ENCODE measurements around the gene ADGRG3. TPM values are rescaled to one million over a fixed set of nuclear protein-coding genes. Genes with fewer than 3 reads are reported as not detected.

Gene ADGRG3
- total and polyA plus RNA-seq, 2 experiments from 2014 or later = not detected

GRCh38 chr16:57672416-57672815 lies 4.3 kb downstream of the ADGRG3 start:
- Mint-ChIP-seq H3K27ac (no peak overlapping the region), H3K36me3 (ENCODE audit: low read depth) (no peaks in the 10 kb centered on the region), H3K27me3 (ENCODE audit: insufficient read depth, low read depth, poor library complexity) (peaks cover 7% of the 10 kb centered on the region), H3K9me3 (no peaks in the 10 kb centered on the region; the same call in none of the 3 replicates), H3K4me3 (no peak overlapping the region), H3K4me1 (peaks cover 18% of the 10 kb centered on the region)
- no peaks in the 10 kb centered on the region for H3K9me2 ChIP-seq (ENCODE audit: insufficient read depth)
- peaks cover 13% of the 10 kb centered on the region for H3K4me1 ChIP-seq (ENCODE audit: insufficient read depth)
- H3K4me3 ChIP-seq = no peak overlapping the region
- H3K79me2 ChIP-seq (replicated peaks; ENCODE audit: insufficient read depth) = no peaks in the 10 kb centered on the region
- TF ChIP-seq, protein P1, sequence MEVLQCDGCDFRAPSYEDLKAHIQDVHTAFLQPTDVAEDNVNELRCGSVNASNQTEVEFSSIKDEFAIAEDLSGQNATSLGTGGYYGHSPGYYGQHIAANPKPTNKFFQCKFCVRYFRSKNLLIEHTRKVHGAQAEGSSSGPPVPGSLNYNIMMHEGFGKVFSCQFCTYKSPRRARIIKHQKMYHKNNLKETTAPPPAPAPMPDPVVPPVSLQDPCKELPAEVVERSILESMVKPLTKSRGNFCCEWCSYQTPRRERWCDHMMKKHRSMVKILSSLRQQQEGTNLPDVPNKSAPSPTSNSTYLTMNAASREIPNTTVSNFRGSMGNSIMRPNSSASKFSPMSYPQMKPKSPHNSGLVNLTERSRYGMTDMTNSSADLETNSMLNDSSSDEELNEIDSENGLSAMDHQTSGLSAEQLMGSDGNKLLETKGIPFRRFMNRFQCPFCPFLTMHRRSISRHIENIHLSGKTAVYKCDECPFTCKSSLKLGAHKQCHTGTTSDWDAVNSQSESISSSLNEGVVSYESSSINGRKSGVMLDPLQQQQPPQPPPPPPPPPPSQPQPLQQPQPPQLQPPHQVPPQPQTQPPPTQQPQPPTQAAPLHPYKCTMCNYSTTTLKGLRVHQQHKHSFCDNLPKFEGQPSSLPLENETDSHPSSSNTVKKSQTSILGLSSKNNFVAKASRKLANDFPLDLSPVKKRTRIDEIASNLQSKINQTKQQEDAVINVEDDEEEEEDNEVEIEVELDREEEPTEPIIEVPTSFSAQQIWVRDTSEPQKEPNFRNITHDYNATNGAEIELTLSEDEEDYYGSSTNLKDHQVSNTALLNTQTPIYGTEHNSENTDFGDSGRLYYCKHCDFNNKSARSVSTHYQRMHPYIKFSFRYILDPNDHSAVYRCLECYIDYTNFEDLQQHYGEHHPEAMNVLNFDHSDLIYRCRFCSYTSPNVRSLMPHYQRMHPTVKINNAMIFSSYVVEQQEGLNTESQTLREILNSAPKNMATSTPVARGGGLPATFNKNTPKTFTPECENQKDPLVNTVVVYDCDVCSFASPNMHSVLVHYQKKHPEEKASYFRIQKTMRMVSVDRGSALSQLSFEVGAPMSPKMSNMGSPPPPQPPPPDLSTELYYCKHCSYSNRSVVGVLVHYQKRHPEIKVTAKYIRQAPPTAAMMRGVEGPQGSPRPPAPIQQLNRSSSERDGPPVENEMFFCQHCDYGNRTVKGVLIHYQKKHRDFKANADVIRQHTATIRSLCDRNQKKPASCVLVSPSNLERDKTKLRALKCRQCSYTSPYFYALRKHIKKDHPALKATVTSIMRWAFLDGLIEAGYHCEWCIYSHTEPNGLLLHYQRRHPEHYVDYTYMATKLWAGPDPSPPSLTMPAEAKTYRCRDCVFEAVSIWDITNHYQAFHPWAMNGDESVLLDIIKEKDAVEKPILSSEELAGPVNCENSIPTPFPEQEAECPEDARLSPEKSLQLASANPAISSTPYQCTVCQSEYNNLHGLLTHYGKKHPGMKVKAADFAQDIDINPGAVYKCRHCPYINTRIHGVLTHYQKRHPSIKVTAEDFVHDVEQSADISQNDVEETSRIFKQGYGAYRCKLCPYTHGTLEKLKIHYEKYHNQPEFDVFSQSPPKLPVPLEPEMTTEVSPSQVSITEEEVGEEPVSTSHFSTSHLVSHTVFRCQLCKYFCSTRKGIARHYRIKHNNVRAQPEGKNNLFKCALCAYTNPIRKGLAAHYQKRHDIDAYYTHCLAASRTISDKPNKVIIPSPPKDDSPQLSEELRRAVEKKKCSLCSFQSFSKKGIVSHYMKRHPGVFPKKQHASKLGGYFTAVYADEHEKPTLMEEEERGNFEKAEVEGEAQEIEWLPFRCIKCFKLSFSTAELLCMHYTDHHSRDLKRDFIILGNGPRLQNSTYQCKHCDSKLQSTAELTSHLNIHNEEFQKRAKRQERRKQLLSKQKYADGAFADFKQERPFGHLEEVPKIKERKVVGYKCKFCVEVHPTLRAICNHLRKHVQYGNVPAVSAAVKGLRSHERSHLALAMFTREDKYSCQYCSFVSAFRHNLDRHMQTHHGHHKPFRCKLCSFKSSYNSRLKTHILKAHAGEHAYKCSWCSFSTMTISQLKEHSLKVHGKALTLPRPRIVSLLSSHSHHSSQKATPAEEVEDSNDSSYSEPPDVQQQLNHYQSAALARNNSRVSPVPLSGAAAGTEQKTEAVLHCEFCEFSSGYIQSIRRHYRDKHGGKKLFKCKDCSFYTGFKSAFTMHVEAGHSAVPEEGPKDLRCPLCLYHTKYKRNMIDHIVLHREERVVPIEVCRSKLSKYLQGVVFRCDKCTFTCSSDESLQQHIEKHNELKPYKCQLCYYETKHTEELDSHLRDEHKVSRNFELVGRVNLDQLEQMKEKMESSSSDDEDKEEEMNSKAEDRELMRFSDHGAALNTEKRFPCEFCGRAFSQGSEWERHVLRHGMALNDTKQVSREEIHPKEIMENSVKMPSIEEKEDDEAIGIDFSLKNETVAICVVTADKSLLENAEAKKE (CRISPR knock-in tag; IDR thresholded peaks at IDR 0.05) = no peak
- TF ChIP-seq EZH2 (IDR thresholded peaks at IDR 0.05; ENCODE audit: low read depth, unreplicated experiment) (no peak), EZH2phosphoT487 (IDR thresholded peaks at IDR 0.05; ENCODE audit: unreplicated experiment) (no peak)
- TF ChIP-seq, protein P2, sequence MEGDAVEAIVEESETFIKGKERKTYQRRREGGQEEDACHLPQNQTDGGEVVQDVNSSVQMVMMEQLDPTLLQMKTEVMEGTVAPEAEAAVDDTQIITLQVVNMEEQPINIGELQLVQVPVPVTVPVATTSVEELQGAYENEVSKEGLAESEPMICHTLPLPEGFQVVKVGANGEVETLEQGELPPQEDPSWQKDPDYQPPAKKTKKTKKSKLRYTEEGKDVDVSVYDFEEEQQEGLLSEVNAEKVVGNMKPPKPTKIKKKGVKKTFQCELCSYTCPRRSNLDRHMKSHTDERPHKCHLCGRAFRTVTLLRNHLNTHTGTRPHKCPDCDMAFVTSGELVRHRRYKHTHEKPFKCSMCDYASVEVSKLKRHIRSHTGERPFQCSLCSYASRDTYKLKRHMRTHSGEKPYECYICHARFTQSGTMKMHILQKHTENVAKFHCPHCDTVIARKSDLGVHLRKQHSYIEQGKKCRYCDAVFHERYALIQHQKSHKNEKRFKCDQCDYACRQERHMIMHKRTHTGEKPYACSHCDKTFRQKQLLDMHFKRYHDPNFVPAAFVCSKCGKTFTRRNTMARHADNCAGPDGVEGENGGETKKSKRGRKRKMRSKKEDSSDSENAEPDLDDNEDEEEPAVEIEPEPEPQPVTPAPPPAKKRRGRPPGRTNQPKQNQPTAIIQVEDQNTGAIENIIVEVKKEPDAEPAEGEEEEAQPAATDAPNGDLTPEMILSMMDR (conservative IDR thresholded peaks at IDR 0.05; ENCODE audit: low read depth in 2 of 2) = no peak
- TF ChIP-seq, protein P3, sequence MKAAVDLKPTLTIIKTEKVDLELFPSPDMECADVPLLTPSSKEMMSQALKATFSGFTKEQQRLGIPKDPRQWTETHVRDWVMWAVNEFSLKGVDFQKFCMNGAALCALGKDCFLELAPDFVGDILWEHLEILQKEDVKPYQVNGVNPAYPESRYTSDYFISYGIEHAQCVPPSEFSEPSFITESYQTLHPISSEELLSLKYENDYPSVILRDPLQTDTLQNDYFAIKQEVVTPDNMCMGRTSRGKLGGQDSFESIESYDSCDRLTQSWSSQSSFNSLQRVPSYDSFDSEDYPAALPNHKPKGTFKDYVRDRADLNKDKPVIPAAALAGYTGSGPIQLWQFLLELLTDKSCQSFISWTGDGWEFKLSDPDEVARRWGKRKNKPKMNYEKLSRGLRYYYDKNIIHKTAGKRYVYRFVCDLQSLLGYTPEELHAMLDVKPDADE (IDR thresholded peaks at IDR 0.05) = no peak
- H3F3A ChIP-seq (replicated peaks; ENCODE audit: low read depth) = no peaks in the 10 kb centered on the region
- ATAC-seq = no peak
- no peak overlapping the region for H3K4me2 ChIP-seq
- DNase-seq (ENCODE audit: low spot score) = no peak
- no peak overlapping the region for H3K27ac ChIP-seq (ENCODE audit: low read depth)
- no peaks in the 10 kb centered on the region for H3K27me3 ChIP-seq (ENCODE audit: insufficient read depth)
- no peaks in the 10 kb centered on the region for H3K36me3 ChIP-seq (ENCODE audit: insufficient read depth)
- H4K20me1 ChIP-seq (replicated peaks; ENCODE audit: insufficient read depth) = no peaks in the 10 kb centered on the region
- H2AFZ ChIP-seq = no peak overlapping the region

Data from GM23338 (cell line).